Body of pancreas (tissue), 4 donors: ENCODE results near the gene CCDC80.

Experiments used
- CTCF ChIP-seq, 7 experiments: fragments of 450-650 bp in 4 of 7; fragments of 200-600 bp in 3 of 7; sonication (generic) in 3 of 7; IDR thresholded peaks; one replicate each; pipeline ENCODE4 v1.5.1; 2016 to 2019; ENCODE audit warnings: antibody characterized with exemption in 7 of 7
- POLR2A ChIP-seq, 3 donors: fragments of 450-650 bp; IDR thresholded peaks; one replicate each; pipeline ENCODE4 v1.6.1; 2016; ENCODE audit warnings: antibody characterized with exemption in 3 of 3, mild to moderate bottlenecking in 2 of 3

- no peak for TF ChIP-seq CTCF (IDR thresholded peaks at IDR 0.05)
- no peak for TF ChIP-seq POLR2A (IDR thresholded peaks at IDR 0.05)
Measured at GRCh38 chr3:112671930-112672715, 31.2 kb upstream of the CCDC80 start.
